Esophagus squamous epithelium (tissue), 5 donors: ENCODE results near the gene BCO1. TPM values are rescaled to one million over a fixed set of nuclear protein-coding genes. Genes with fewer than 3 reads are reported as not detected.
A peak's percentile ranks its signal among the peaks of the same experiment; 100 is the strongest.

Source experiments
- DNase-seq: peaks from one replicate; lab custom pipeline; 2025; lab: John Stamatoyannopoulos, UW
- H3K27ac ChIP-seq, 4 donors: fragments of 200-600 bp; sonication (generic); one replicate each; pipeline ENCODE4 v1.5.1; 2016 to 2019; ENCODE audit warnings: mild to moderate bottlenecking in 1 of 4
- H3K27me3 ChIP-seq, 4 donors: fragments of 200-600 bp; sonication (generic); 1 replicate in 3 of 4; 2 replicates in 1 of 4; pipeline versions ENCODE4 v1.5.1 to v1.6.0; 2017 to 2021; ENCODE audit warnings: antibody characterized with exemption in 1 of 4
- H3K36me3 ChIP-seq, 3 donors: fragments of 200-600 bp; sonication (generic); one replicate each; pipeline ENCODE4 v1.5.1; 2016 to 2019
- H3K4me1 ChIP-seq, 3 donors: fragments of 200-600 bp; sonication (generic); one replicate each; pipeline ENCODE4 v1.5.1; 2017 to 2019
- H3K4me3 ChIP-seq, 4 donors: fragments of 200-600 bp; sonication (generic); 1 replicate in 3 of 4; 2 replicates in 1 of 4; pipeline ENCODE4 v1.5.1; 2016 to 2019; ENCODE audit warnings: mild to moderate bottlenecking in 2 of 4, moderate library complexity in 1 of 4
- H3K9me3 ChIP-seq, 3 donors: fragments of 200-600 bp; sonication (generic); one replicate each; pipeline ENCODE4 v1.5.1; 2016 to 2019
- CTCF ChIP-seq, 6 experiments: fragments of 450-650 bp in 4 of 6; fragments of 200-600 bp in 2 of 6; sonication (generic) in 2 of 6; IDR thresholded peaks; one replicate each; pipeline ENCODE4 v1.5.1; 2016 to 2019; ENCODE audit warnings: antibody characterized with exemption in 6 of 6, mild to moderate bottlenecking in 4 of 6, moderate library complexity in 4 of 6
- POLR2A ChIP-seq, 4 donors: fragments of 450-650 bp; IDR thresholded peaks; one replicate each; pipeline ENCODE4 v1.6.1; 2017; ENCODE audit warnings: antibody characterized with exemption in 4 of 4, mild to moderate bottlenecking in 4 of 4, moderate library complexity in 3 of 4
- WGBS, 2 donors: methylation state at CpG; one replicate each; pipeline ENCODE4 v1.1.5; 2018; 5-methylcytosine and 5-hydroxymethylcytosine counted together
- intact Hi-C: fragments of 100-400 bp; cut with DNase I; formaldehyde crosslinking; loops from one replicate; pipeline ENCODE4 v1.15.0; 2022
- total RNA-seq, 4 donors: library from RNA; depleted of rRNA; stranded (reverse); fragments of >200 nt; gene quantifications; one replicate each; pipeline ENCODE4 v1.1.0, GENCODE V29; 2016
- donor health status: DM: yes; HTN: yes; CAD: no.

BCO1 gene
- total RNA-seq, 4 donors from 2014 or later = 0.19 to 0.83 (median 0.59) TPM; not detected in 1

- intact Hi-C loops = no loop called here
- Histone ChIP-seq H3K9me3 (no peaks in the 10 kb centered on the region), H3K36me3 (peaks cover 0 to 11% (median 0%) of the 10 kb centered on the region in 3 donors), H3K4me1 (peaks cover 8 to 84% (median 12%) of the 10 kb centered on the region in 3 donors), H3K4me3 (no peak overlapping the region), H3K27ac (peak overlapping the region in 3 of 4 donors; percentile 12 to 88 (median 81)), H3K27me3 (no peaks in the 10 kb centered on the region)
- TF ChIP-seq CTCF (IDR thresholded peaks at IDR 0.05) = no peak
- TF ChIP-seq POLR2A (IDR thresholded peaks at IDR 0.05) = no peak
- no peak for DNase-seq
- 54 to 61% methylated on average over 5 of the region's 5 CpGs for WGBS, 2 donors
Measured at GRCh38 chr16:81329947-81330346, 91.5 kb downstream of the BCO1 start.

GRCh38 chr16:81333356-81333755 is 94.9 kb downstream of the BCO1 start:
- H3K27me3 ChIP-seq = no peaks in the 10 kb centered on the region
- no peak overlapping the region for H3K27ac ChIP-seq
- H3K9me3 ChIP-seq = no peaks in the 10 kb centered on the region
- no peak overlapping the region for H3K4me3 ChIP-seq
- no peak for TF ChIP-seq POLR2A (IDR thresholded peaks at IDR 0.05)
- no peak for TF ChIP-seq CTCF (IDR thresholded peaks at IDR 0.05)
- no peak for DNase-seq
- peaks cover 5 to 55% (median 7%) of the 10 kb centered on the region in 3 donors for H3K4me1 ChIP-seq
- intact Hi-C loops = no loop called here
- 55 to 67% methylated on average over 3 of the region's 3 CpGs for WGBS, 2 donors
- H3K36me3 ChIP-seq = peaks cover 0 to 11% (median 0%) of the 10 kb centered on the region in 3 donors

GRCh38 chr16:81335669-81336068 is 97.2 kb downstream of the BCO1 start:
- Histone ChIP-seq H3K36me3 (peaks cover 0 to 11% (median 0%) of the 10 kb centered on the region in 3 donors), H3K27ac (no peak overlapping the region), H3K9me3 (no peaks in the 10 kb centered on the region), H3K27me3 (no peaks in the 10 kb centered on the region), H3K4me1 (peaks cover 0 to 32% (median 0%) of the 10 kb centered on the region in 3 donors), H3K4me3 (no peak overlapping the region)
- no peak for DNase-seq
- WGBS, 2 donors = 59 to 76% methylated on average over 5 of the region's 6 CpGs
- TF ChIP-seq CTCF (IDR thresholded peaks at IDR 0.05) = no peak
- no peak for TF ChIP-seq POLR2A (IDR thresholded peaks at IDR 0.05)
- intact Hi-C loops = no loop called here

GRCh38 chr16:81337097-81337496 is 98.6 kb downstream of the BCO1 start:
- intact Hi-C loops = no loop called here
- H3K27me3 ChIP-seq = no peaks in the 10 kb centered on the region
- no peak for DNase-seq
- TF ChIP-seq CTCF (IDR thresholded peaks at IDR 0.05) (no peak), POLR2A (IDR thresholded peaks at IDR 0.05) (no peak)
- no peak overlapping the region for H3K27ac ChIP-seq
- H3K36me3 ChIP-seq = peaks cover 0 to 9% (median 0%) of the 10 kb centered on the region in 3 donors
- H3K9me3 ChIP-seq = no peaks in the 10 kb centered on the region
- WGBS, 2 donors = 49 to 72% methylated on average over 5 of the region's 5 CpGs
- H3K4me1 ChIP-seq = peaks cover 0 to 21% (median 0%) of the 10 kb centered on the region in 3 donors
- no peak overlapping the region for H3K4me3 ChIP-seq

Other genes with a start within 250 kb of the BCO1 start
- 10 to 100 TPM in 3 of 4 donors, 1 to 10 TPM in 1; 7.4 to 41.2 (median 24.4) TPM for gene CMC2, start 231.8 kb upstream of the BCO1 start, total RNA-seq
- gene CENPN, start 231.5 kb upstream of the BCO1 start, total RNA-seq = 10 to 100 TPM in 3 of 4 donors, 1 to 10 TPM in 1; 5.3 to 20.4 (median 16.1) TPM
- gene ATMIN, start 202.8 kb upstream of the BCO1 start, total RNA-seq = 10 to 100 TPM; 30.6 to 41.3 (median 36.8) TPM
- gene C16orf46, start 161.5 kb upstream of the BCO1 start, total RNA-seq = 1 to 10 TPM in 1 of 4 donors, under 1 TPM in 2, not detected in 1; 0.26 to 5.1 (median 0.38) TPM
- 10 to 100 TPM in 3 of 4 donors, 1 to 10 TPM in 1; 9.7 to 18.3 (median 15.1) TPM for gene GCSH, start 142.3 kb upstream of the BCO1 start, total RNA-seq
- gene GAN, start 76.3 kb downstream of the BCO1 start, total RNA-seq = 10 to 100 TPM; 16.7 to 28.0 (median 21.7) TPM
- 10 to 100 TPM; 17.1 to 60.5 (median 39.7) TPM for gene CMIP, start 206.1 kb downstream of the BCO1 start, total RNA-seq